ENCODE measurements around the gene IMP4. TPM values are rescaled to one million over a fixed set of nuclear protein-coding genes. Genes with fewer than 3 reads are reported as not detected.

The IMP4 gene
- total and polyA plus RNA-seq, 2 of the 13 experiments (the other 11 are each of a cell fraction or from before 2014, with no cell fraction given) = 142 to 158 TPM

GRCh38 chr2:130327703-130328527 is 14.8 kb upstream of the IMP4 start (continued):
- TF ChIP-seq, protein P1, sequence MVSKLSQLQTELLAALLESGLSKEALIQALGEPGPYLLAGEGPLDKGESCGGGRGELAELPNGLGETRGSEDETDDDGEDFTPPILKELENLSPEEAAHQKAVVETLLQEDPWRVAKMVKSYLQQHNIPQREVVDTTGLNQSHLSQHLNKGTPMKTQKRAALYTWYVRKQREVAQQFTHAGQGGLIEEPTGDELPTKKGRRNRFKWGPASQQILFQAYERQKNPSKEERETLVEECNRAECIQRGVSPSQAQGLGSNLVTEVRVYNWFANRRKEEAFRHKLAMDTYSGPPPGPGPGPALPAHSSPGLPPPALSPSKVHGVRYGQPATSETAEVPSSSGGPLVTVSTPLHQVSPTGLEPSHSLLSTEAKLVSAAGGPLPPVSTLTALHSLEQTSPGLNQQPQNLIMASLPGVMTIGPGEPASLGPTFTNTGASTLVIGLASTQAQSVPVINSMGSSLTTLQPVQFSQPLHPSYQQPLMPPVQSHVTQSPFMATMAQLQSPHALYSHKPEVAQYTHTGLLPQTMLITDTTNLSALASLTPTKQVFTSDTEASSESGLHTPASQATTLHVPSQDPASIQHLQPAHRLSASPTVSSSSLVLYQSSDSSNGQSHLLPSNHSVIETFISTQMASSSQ (IDR thresholded peaks at IDR 0.05; ENCODE audit: low read depth) = no peak
- TF ChIP-seq, protein P1 (CRISPR knock-in tag; IDR thresholded peaks at IDR 0.05; ENCODE audit: borderline replicate concordance) = no peak
- TF ChIP-seq, protein P2, sequence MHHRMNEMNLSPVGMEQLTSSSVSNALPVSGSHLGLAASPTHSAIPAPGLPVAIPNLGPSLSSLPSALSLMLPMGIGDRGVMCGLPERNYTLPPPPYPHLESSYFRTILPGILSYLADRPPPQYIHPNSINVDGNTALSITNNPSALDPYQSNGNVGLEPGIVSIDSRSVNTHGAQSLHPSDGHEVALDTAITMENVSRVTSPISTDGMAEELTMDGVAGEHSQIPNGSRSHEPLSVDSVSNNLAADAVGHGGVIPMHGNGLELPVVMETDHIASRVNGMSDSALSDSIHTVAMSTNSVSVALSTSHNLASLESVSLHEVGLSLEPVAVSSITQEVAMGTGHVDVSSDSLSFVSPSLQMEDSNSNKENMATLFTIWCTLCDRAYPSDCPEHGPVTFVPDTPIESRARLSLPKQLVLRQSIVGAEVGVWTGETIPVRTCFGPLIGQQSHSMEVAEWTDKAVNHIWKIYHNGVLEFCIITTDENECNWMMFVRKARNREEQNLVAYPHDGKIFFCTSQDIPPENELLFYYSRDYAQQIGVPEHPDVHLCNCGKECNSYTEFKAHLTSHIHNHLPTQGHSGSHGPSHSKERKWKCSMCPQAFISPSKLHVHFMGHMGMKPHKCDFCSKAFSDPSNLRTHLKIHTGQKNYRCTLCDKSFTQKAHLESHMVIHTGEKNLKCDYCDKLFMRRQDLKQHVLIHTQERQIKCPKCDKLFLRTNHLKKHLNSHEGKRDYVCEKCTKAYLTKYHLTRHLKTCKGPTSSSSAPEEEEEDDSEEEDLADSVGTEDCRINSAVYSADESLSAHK (CRISPR knock-in tag; IDR thresholded peaks at IDR 0.05; ENCODE audit: borderline replicate concordance) = no peak
- TF ChIP-seq ZNF878 (CRISPR knock-in tag; IDR thresholded peaks at IDR 0.05) = no peak
- no peak for TF ChIP-seq NFE2L1 (CRISPR knock-in tag; IDR thresholded peaks at IDR 0.05; ENCODE audit: borderline replicate concordance)
- TF ChIP-seq GLI4 (CRISPR knock-in tag; IDR thresholded peaks at IDR 0.05; ENCODE audit: borderline replicate concordance) = no peak
- no peak for TF ChIP-seq ZNF253 (CRISPR knock-in tag; IDR thresholded peaks at IDR 0.05; ENCODE audit: borderline replicate concordance)
- no peak for TF ChIP-seq HNRNPH1 (optimal IDR thresholded peaks at IDR 0.05; ENCODE audit: low read depth, low read length)
- TF ChIP-seq, protein P3, sequence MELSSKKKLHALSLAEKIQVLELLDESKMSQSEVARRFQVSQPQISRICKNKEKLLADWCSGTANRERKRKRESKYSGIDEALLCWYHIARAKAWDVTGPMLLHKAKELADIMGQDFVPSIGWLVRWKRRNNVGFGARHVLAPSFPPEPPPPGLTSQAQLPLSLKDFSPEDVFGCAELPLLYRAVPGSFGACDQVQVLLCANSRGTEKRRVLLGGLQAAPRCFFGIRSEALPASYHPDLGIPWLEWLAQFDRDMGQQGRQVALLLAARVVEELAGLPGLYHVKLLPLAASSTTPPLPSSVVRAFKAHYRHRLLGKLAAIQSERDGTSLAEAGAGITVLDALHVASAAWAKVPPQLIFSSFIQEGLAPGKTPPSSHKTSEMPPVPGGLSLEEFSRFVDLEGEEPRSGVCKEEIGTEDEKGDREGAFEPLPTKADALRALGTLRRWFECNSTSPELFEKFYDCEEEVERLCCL (CRISPR knock-in tag; IDR thresholded peaks at IDR 0.05; ENCODE audit: borderline replicate concordance) = no peak
- no peak for TF ChIP-seq ZNF7 (CRISPR knock-in tag; IDR thresholded peaks at IDR 0.05)
- TF ChIP-seq NCOA2 (CRISPR knock-in tag; IDR thresholded peaks at IDR 0.05) = no peak
- no peak for TF ChIP-seq DNMT1 (CRISPR knock-in tag; IDR thresholded peaks at IDR 0.05)
- TF ChIP-seq MATR3 (CRISPR knock-in tag; IDR thresholded peaks at IDR 0.05) = no peak
- TF ChIP-seq MTF2 (CRISPR knock-in tag; IDR thresholded peaks at IDR 0.05; ENCODE audit: borderline replicate concordance) = 0 out of 2 replicates have a peak, but pooled peaks have one; percentile 12
- no peak for TF ChIP-seq ZNF776 (CRISPR knock-in tag; IDR thresholded peaks at IDR 0.05)
- no peak for TF ChIP-seq NR2F2 (IDR thresholded peaks at IDR 0.05; ENCODE audit: borderline replicate concordance, low read depth)
- TF ChIP-seq PRPF4 (IDR thresholded peaks at IDR 0.05; ENCODE audit: low read depth, low read length, poor library complexity, severe bottlenecking) = no peak
- no peak for TF ChIP-seq U2AF1 (optimal IDR thresholded peaks at IDR 0.05; ENCODE audit: low read depth, low read length)
- no peak for TF ChIP-seq ZBTB7A (CRISPR knock-in tag; IDR thresholded peaks at IDR 0.05)
- no peak for TF ChIP-seq SKI (IDR thresholded peaks at IDR 0.05; ENCODE audit: partially characterized antibody)
- TF ChIP-seq IRF2 (CRISPR knock-in tag; IDR thresholded peaks at IDR 0.05) = no peak
- TF ChIP-seq RBAK (CRISPR knock-in tag; IDR thresholded peaks at IDR 0.05) = no peak
- no peak for TF ChIP-seq BHLHE40 (IDR thresholded peaks at IDR 0.05; ENCODE audit: low read length)
- TF ChIP-seq PITX1 (CRISPR knock-in tag; IDR thresholded peaks at IDR 0.05) = no peak
